Raji (cell line): ENCODE results near the gene SV2C.

Source experiments
- POLR2A ChIP-seq: IDR thresholded peaks from 2 replicates; pipeline ENCODE4 v1.6.1; 2011; ENCODE audit warnings: low read depth, low read length, control low read depth; ENCODE audit not compliant: insufficient read depth

SV2C gene

DNA sequence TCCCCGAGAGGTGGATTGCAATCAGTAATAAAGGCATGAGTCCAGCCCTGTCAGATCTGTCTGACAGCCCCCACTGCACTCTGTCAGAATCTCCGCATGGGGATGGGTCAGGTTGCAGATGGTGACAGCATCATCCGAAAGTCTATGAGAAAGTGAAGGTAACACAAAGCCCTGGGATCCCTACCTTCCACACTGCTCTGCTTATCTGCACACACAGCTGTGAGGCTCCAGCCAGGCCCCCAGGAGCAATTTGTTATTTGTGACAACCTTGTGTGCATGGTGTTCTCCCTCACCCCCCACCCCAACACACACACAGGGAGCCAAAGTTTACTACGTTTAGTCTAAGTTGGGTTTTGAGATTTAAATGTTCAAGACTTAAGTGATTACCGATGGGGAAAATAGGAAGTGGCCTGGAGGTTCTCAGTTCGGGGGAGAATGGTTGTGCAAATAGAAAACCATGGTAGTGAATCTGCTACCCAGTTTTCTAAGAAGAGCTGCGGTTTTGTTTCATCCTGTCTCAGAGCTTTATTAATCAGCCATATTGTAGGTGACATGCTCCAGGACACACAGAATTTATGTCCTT lies 92.7 kb downstream of the SV2C start:
- no peak for TF ChIP-seq POLR2A

DNA sequence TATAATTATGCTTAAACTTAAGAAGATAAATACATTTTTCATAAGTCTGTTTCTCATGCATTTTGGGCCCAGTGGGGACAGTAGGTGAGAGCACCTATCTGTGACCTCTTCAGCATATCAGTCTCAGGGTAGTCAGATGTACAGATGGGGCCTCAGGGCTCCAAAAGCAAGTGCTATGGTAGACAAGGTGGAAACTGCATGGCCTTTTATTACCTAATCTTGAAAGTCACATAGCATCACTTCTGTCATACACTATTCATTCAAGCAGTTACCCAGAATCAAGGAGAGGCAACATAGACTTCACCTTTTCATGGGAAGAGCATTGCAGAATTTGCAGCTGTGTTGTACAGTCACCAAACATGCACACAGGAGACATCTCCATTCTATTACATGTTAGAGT lies 94.8 kb downstream of the SV2C start:
- TF ChIP-seq POLR2A = no peak

DNA sequence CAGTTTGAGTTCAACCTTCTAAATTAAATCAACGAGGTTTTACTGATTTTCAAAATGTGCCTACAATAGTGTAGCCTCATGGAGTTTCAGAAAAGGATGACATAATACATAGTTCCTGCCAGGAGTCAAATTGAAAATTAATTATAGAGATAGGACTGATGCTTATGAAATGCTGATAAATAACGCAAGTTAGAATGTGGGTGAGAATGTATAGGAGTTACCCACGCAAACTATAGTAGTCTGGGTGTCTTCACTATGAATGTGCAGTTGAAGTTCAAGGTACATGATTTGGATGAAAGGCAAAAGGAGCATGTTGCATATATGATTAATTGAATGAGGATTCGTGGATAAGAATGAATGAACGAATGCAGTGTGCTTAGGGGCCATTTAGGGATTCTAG lies 95.7 kb downstream of the SV2C start:
- no peak for TF ChIP-seq POLR2A

DNA sequence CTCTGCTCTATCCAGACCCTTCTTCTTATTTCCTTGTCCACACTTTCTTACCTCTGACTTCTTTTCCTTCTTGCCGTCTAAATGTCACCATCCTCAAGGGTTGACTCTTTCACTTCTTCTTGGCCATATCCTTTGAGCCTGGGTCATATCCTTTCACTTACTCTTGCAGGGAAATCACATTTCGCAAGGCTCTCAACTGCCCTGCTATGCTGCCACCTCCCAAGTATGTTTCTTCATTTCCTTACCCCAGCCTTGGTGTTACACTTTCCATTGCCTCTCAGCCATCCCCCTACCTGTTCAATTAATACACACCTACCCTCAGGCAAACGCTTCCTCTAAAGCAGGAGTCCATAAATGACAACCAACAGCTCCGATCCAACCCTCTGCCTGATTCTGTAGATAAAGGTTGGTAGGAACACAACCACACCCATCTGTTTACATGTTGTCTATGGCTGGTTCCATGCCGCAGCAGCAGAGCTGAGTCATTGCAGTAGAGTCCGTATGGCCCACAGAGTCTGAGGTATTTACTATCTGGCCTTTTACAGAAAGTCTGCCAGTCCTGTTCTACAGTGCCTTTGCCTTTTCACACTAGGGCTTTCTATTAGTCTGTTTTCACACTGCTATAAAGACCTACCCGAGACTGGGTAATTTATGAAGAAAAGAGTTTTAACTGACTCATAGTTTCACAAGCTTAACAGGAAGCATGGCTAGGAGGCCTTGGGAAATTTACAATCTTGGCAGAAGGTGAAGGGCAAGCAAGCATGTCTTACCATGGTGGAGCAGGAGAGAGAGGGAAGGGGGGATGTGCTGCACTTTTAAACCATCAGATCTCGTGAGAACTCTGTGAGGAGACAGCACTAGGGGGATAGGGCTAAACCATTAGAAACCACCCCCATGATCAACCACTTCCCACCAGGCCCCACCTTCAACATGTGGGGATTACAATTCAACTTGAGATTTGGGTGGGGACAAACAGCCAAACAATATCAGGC lies 97.9 kb downstream of the SV2C start:
- TF ChIP-seq POLR2A = no peak

DNA sequence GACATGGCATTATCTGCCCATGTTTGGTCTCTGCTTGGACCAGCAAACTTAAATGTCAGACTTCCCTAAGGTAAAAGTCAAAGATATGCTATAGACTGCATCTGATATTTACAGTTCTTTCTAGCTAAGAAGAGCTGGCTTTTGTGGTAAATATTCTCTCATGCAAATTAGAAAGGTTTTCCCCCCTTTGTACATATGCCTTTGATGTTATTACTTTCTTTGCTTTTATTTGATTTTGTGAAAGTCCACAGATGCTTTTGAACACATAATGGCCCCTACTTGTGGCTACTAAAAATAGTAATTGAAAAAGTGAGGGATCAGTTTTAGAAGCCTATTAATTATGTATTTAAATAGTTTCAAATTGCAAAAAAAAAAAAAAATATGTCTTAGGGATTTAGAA lies 104.2 kb downstream of the SV2C start:
- TF ChIP-seq POLR2A = no peak

DNA sequence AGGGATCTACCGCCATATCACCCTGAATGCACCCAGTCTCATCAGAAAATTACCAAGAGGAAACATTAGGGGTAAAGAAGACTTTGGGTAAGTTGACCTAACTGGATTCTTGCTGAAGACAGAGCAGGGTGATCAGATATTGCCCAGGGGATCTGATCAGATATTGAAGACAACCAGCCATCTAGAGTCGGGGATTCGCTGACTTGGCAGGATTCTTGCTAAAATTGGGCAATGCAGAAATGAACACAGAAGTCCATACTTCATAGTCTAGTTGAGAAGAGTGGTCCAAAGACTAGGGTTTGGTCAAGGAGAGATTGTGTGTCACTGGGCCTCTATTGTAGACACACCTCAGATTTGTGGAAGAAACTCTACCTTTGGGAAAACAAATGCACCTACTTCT lies 107.2 kb downstream of the SV2C start:
- TF ChIP-seq POLR2A = no peak

DNA sequence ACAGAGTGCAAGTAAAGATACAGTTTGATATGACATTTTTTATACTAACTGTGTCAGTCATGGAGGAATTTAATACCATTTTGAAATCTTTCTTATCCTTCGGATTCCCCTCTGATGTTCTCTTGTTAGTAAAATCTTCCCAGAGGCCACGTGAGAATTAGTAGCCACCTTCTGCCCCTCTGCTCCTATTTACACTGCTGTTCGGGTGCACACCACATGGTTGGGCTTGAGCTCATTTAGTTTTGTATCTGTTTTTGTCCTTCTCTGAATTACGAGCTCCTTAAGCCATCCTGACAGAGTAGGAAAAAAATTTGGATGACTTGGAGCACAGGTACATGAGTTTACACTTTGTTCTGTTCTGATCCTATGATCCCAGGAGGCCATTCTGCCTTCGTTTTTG lies 109.7 kb downstream of the SV2C start:
- TF ChIP-seq POLR2A = no peak

DNA sequence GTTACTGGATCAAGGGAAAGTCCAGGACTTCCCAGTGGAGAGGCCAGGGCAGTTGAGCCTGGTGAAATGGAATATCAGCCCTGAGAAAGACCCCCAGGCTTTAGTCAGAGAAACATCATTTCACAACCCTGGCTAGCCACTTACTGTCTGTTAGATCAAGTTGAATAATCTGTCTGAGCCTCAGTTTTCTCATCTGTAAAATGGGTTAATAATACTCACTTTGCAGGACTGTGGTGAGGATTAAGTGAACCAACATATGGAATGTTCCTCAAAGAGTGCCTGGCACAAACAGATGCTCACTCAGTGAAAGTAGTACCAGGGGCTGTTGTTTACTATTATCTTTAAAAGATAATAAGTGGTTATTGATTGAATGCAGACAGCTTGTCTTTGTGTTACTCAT lies 110.5 kb downstream of the SV2C start:
- TF ChIP-seq POLR2A = no peak

DNA sequence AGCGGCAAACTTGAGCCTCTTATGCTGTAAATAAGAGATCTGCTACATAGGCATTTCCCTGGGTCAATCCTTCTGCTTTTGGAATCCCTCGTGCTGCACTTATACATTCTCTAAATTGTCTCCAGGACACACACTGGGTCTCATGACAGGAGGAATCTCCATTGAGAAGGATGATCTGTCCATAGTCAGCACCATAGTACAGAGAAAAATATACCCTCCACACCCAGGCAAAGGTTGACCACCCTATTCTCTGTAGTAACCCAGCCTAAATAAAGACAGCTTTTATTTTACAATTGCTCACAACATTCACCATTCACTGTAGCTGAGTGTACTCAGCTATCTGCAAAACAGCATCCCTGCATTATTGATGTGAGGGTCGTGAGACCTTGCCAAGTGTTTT lies 111.2 kb downstream of the SV2C start:
- TF ChIP-seq POLR2A = no peak

DNA sequence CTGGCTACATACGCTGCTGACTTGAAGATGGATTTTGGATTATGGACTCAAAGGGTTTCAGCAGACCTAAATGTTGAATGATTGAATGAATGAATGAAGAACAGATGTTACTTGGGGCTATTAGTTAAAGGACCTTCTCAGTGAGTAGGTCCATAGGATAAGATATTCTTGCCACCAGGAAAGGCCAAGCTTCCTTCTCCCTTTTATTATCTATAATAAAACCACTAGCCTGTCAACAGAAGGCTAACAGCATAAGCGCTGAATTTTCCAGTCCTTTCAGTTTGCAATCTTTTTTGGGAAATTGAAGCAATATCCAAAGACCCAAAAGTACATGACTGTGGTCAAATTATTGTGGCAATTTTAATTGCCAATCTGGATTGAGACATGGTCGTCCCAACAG lies 113.3 kb downstream of the SV2C start:
- TF ChIP-seq POLR2A = no peak

DNA sequence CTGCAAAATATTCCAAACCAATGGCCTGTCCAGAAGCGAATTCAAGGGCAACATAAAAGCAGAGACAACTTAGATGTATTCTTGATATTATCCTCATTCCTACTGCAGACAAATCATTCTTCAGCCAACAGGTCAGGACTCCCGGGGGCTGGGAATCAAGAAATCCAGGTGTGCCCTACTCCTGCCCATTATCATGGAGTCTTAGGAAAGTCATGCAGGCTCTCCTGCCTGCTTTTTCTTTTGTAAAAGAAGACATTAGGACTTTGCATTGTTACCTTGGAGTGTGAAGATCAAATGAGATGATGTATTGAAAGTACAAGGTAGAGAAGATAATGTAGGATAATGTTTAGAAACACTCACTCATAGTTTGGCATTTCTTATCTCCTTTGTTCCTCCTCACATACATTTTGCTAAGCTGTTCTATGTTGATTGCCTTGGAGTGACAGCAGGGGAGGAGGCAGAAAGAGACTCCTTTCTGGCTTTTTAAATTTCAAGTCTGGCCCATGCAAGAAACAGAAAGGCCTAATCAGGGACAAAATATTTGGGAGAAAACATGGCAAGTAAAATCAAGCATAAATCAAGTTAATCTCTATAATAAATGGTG lies 113.8 kb downstream of the SV2C start:
- no peak for TF ChIP-seq POLR2A

DNA sequence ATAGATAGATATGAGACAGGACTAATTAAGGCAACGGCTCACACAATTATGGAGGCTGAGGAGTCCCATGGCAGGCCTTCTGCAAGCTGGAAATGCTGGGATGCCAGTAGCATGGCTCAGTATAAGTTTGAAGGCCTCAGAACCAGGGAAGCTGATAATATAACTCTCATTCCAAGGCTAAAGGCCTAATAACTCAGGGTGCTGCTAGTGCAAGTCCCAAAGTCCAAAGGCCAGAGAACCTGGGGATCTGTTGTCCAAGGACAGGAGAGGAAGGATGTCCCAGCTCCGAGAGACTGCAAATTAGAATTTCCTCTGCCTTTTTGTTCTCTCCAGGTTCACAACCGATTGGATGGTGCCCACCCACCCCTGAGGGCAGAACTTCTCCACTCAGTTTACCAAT lies 114.5 kb downstream of the SV2C start:
- TF ChIP-seq POLR2A = no peak

DNA sequence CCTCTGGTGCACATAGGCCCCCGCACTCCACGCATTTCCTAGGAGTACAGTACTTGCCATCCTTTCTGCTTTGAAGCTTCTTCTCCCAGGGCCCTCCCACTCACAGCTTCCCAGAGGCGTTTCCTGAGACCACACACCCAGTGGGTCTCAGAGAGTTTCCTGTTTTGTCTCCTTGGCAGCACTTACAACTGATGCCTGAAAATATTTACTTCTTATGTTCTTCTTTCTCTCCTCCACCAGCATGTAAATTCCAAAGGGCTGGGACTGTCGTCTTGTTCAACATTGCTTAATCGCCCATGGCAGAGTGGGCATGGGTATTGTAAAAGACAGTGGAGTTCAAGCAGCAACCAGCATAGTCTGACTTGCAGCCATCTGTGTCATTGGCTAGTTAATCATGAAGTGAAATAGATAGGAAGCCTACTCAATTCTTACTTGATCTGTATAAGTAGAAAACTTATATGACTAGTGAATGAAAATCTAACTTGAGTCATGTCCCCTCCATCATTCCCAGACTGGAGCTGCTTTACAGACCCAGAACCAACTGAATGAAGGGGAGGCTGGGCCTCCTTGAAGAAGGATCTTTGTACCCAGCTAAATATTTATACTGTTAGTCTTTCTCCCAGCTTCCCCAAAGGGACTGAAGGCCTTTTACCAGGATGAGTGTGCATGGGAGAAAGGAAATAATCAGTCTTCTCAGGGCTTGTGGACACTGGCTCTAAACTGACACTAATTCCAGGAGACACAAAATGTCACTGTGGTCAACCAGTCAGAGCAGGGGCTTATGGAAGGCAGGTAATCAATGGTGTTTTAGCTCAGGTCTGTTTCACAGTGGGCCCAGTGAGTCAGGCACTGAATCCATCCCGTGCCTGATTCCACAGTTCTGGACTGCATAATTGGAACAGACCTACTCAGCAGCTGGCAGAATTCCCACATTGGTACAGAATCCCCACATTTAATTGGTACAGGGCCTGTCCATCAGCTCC lies 116.4 kb downstream of the SV2C start:
- TF ChIP-seq POLR2A = no peak

DNA sequence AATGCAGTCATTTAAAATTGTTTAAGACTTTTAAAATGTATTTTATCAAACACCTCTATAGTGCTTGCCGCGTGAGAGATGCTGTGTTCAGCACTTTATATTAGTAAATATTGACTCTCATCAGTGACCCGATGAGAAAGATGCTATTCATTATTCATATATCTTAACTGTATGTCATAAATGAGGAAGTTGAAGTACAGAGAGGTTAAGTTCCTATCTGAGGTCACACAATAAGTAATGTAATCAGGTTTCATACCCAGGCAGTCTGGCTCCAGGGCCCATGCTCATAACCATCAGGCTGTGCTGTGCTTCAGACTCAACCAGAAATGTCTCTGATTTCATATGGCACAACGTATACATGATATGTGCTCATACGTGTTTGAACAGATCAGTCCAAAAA lies 119.0 kb downstream of the SV2C start:
- no peak for TF ChIP-seq POLR2A

DNA sequence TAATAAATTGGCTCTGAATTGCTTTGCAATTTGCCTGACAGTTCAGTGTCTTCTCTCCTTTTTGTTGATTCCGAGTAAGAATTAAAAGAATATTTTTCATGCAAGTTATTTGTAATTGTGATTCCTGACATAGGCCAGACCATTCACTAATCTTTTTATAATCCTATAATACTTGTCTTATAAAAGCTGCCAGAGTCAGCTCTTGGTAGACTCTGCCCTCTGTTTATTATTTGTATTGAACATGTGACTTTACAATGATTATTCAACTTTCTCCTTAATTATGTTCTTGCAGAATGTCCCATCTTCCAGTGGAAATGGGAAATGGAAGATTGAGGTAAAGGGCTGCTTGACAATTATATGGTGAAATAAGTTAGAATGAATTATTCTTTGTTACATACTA lies 121.0 kb downstream of the SV2C start:
- no peak for TF ChIP-seq POLR2A
